ENCODE results near the gene NR3C2. TPM values are rescaled to one million over a fixed set of nuclear protein-coding genes. Genes with fewer than 3 reads are reported as not detected.

Gene NR3C2
- total RNA-seq, 1 experiment from 2014 or later = 2.7 TPM

GRCh38 chr4:148390311-148390710 is 51.9 kb downstream of the NR3C2 start:
- H3K27ac ChIP-seq (ENCODE audit: low read depth, low read length) = no peak overlapping the region
- no peak overlapping the region for H3K9ac ChIP-seq (ENCODE audit: low read length)
- H2AFZ ChIP-seq (ENCODE audit: low read depth, low read length, poor library complexity, severe bottlenecking) = no peak overlapping the region
- H3K4me1 ChIP-seq (ENCODE audit: control insufficient read depth in 1 of 2, insufficient read depth in 2 of 2, low read length in 2 of 2) = no peaks in the 10 kb centered on the region
- H3K27me3 ChIP-seq (ENCODE audit: insufficient read depth, low read length) = no peaks in the 10 kb centered on the region
- ChIA-PET POLR2A (no interaction called here), RAD21 (ENCODE audit: low non-redundant PET in 1 of 2, low total read pairs in 2 of 2, uncharacterized antibody in 2 of 2, unreplicated experiment in 2 of 2) (no interaction called here), CTCF (no interaction called here)
- no peaks in the 10 kb centered on the region for H3K9me2 ChIP-seq (ENCODE audit: insufficient read depth)
- DNase-seq (ENCODE audit: low read depth, low spot score) = no peak
- no peak for ATAC-seq
- no peak overlapping the region for H3K4me3 ChIP-seq (replicated peaks in 1 of 2; ENCODE audit: low read depth in 1 of 2, low read length in 2 of 2)
- H3K4me2 ChIP-seq (ENCODE audit: low read length) = no peak overlapping the region
- no TSS peak for BruUV-seq (replicated peaks)
- H3K9me3 ChIP-seq (ENCODE audit: control insufficient read depth in 1 of 2, insufficient read depth in 1 of 2, low read depth in 1 of 2, low read length in 2 of 2) = no peaks in the 10 kb centered on the region
- no peaks in the 10 kb centered on the region for H3K36me3 ChIP-seq (ENCODE audit: control insufficient read depth in 1 of 2, insufficient read depth in 2 of 2, low read length in 2 of 2)
- no peak for TF ChIP-seq JUND (IDR thresholded peaks at IDR 0.05)
- TF ChIP-seq, protein P1, sequence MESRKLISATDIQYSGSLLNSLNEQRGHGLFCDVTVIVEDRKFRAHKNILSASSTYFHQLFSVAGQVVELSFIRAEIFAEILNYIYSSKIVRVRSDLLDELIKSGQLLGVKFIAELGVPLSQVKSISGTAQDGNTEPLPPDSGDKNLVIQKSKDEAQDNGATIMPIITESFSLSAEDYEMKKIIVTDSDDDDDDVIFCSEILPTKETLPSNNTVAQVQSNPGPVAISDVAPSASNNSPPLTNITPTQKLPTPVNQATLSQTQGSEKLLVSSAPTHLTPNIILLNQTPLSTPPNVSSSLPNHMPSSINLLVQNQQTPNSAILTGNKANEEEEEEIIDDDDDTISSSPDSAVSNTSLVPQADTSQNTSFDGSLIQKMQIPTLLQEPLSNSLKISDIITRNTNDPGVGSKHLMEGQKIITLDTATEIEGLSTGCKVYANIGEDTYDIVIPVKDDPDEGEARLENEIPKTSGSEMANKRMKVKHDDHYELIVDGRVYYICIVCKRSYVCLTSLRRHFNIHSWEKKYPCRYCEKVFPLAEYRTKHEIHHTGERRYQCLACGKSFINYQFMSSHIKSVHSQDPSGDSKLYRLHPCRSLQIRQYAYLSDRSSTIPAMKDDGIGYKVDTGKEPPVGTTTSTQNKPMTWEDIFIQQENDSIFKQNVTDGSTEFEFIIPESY (IDR thresholded peaks at IDR 0.05; ENCODE audit: extremely low read depth, insufficient replicate concordance, low read length) = no peak
- no peak for TF ChIP-seq ZNF274 (IDR thresholded peaks at IDR 0.05; ENCODE audit: low read depth, low read length)
- TF ChIP-seq, protein P2, sequence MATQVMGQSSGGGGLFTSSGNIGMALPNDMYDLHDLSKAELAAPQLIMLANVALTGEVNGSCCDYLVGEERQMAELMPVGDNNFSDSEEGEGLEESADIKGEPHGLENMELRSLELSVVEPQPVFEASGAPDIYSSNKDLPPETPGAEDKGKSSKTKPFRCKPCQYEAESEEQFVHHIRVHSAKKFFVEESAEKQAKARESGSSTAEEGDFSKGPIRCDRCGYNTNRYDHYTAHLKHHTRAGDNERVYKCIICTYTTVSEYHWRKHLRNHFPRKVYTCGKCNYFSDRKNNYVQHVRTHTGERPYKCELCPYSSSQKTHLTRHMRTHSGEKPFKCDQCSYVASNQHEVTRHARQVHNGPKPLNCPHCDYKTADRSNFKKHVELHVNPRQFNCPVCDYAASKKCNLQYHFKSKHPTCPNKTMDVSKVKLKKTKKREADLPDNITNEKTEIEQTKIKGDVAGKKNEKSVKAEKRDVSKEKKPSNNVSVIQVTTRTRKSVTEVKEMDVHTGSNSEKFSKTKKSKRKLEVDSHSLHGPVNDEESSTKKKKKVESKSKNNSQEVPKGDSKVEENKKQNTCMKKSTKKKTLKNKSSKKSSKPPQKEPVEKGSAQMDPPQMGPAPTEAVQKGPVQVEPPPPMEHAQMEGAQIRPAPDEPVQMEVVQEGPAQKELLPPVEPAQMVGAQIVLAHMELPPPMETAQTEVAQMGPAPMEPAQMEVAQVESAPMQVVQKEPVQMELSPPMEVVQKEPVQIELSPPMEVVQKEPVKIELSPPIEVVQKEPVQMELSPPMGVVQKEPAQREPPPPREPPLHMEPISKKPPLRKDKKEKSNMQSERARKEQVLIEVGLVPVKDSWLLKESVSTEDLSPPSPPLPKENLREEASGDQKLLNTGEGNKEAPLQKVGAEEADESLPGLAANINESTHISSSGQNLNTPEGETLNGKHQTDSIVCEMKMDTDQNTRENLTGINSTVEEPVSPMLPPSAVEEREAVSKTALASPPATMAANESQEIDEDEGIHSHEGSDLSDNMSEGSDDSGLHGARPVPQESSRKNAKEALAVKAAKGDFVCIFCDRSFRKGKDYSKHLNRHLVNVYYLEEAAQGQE (IDR thresholded peaks at IDR 0.05; ENCODE audit: low read depth) = no peak
- TF ChIP-seq POLR2AphosphoS5 (IDR thresholded peaks at IDR 0.05; ENCODE audit: low read depth, low read length) = no peak
- TF ChIP-seq CBX3 (IDR thresholded peaks at IDR 0.05; ENCODE audit: low read depth) = no peak
- TF ChIP-seq EGR1 (IDR thresholded peaks at IDR 0.05; ENCODE audit: low read depth) = no peak
- TF ChIP-seq ELF1 (IDR thresholded peaks at IDR 0.05; ENCODE audit: borderline replicate concordance, low read depth) = no peak
- TF ChIP-seq EZH2 (IDR thresholded peaks at IDR 0.05) = no peak
- TF ChIP-seq ATF3 (IDR thresholded peaks at IDR 0.05) = no peak
- no peak for TF ChIP-seq POLR2A (IDR thresholded peaks at IDR 0.05; ENCODE audit: borderline replicate concordance, extremely low read depth, insufficient read depth, insufficient read length)
- TF ChIP-seq SIN3A (IDR thresholded peaks at IDR 0.05; ENCODE audit: low read depth) = no peak
- no peak for TF ChIP-seq TCF7L2 (IDR thresholded peaks at IDR 0.05; ENCODE audit: borderline replicate concordance, extremely low read depth, insufficient read depth, insufficient read length)
- no peak for TF ChIP-seq YY1 (IDR thresholded peaks at IDR 0.05; ENCODE audit: extremely low read depth, insufficient replicate concordance, low read depth, low read length)
- H4K20me1 ChIP-seq (ENCODE audit: insufficient read depth) = no peaks in the 10 kb centered on the region
- H3K79me2 ChIP-seq (ENCODE audit: insufficient read depth, low read length) = no peaks in the 10 kb centered on the region
- intact Hi-C loops (cut with micrococcal nuclease) = no loop called here
